ENCODE results near the gene RAP2A. TPM values are rescaled to one million over a fixed set of nuclear protein-coding genes. Genes with fewer than 3 reads are reported as not detected.

RAP2A gene
- total and polyA plus RNA-seq, 2 donors from 2014 or later: 7.4 to 25.5 TPM

- H3K9me3 ChIP-seq (ENCODE audit: control insufficient read depth in 2 of 3, insufficient read depth in 1 of 3, low read length in 3 of 3): no peaks in the 10 kb centered on the region
- no peak for DNase-seq
Measured at GRCh38 chr13:97403893-97404750, 29.8 kb upstream of the RAP2A start.

GRCh38 chr13:97407540-97407939 lies 26.4 kb upstream of the RAP2A start:
- no peaks in the 10 kb centered on the region for H3K9me3 ChIP-seq (ENCODE audit: control insufficient read depth in 2 of 3, insufficient read depth in 1 of 3, low read length in 3 of 3)
- H3K36me3 ChIP-seq (ENCODE audit: control insufficient read depth in 2 of 3, insufficient read depth in 3 of 3, low read length in 3 of 3): no peaks in the 10 kb centered on the region
- no peaks in the 10 kb centered on the region for H3K4me1 ChIP-seq (ENCODE audit: control insufficient read depth in 2 of 3, insufficient read depth in 2 of 3, low read depth in 1 of 3, low read length in 3 of 3)
- intact Hi-C loops (cut with DNase I): no loop called here
- H3K9ac ChIP-seq (ENCODE audit: low read length in 3 of 3): no peak overlapping the region
- FAIRE-seq: no peak
- H3K27ac ChIP-seq (ENCODE audit: low read depth in 2 of 2, low read length in 2 of 2): no peak overlapping the region
- no peaks in the 10 kb centered on the region for H3K27me3 ChIP-seq (ENCODE audit: control insufficient read depth, insufficient read depth, low read length)
- no peak overlapping the region for H3K4me3 ChIP-seq (ENCODE audit: low read length in 3 of 3)
- no peak for DNase-seq
- no peak for TF ChIP-seq CTCF (IDR thresholded peaks at IDR 0.05; ENCODE audit: borderline replicate concordance, extremely low read depth, insufficient read depth)

More at GRCh38 chr13:97403893-97404750, 29.8 kb upstream of the RAP2A start:
- Histone ChIP-seq H3K4me1 (ENCODE audit: control insufficient read depth in 2 of 3, insufficient read depth in 2 of 3, low read depth in 1 of 3, low read length in 3 of 3) (no peaks in the 10 kb centered on the region), H3K9ac (ENCODE audit: low read length in 3 of 3) (no peak overlapping the region), H3K27ac (ENCODE audit: low read depth in 2 of 2, low read length in 2 of 2) (no peak overlapping the region), H3K27me3 (ENCODE audit: control insufficient read depth, insufficient read depth, low read length) (no peaks in the 10 kb centered on the region), H3K4me3 (ENCODE audit: low read length in 3 of 3) (no peak overlapping the region), H3K36me3 (ENCODE audit: control insufficient read depth in 2 of 3, insufficient read depth in 3 of 3, low read length in 3 of 3) (no peaks in the 10 kb centered on the region)
- no peak for TF ChIP-seq CTCF (IDR thresholded peaks at IDR 0.05; ENCODE audit: borderline replicate concordance, extremely low read depth, insufficient read depth)
- no peak for FAIRE-seq
- intact Hi-C loops (cut with DNase I): no loop called here

GRCh38 chr13:97408938-97409337 lies 25.0 kb upstream of the RAP2A start:
- Histone ChIP-seq H3K9me3 (ENCODE audit: control insufficient read depth in 2 of 3, insufficient read depth in 1 of 3, low read length in 3 of 3) (no peaks in the 10 kb centered on the region), H3K36me3 (ENCODE audit: control insufficient read depth in 2 of 3, insufficient read depth in 3 of 3, low read length in 3 of 3) (no peaks in the 10 kb centered on the region), H3K4me1 (ENCODE audit: control insufficient read depth in 2 of 3, insufficient read depth in 2 of 3, low read depth in 1 of 3, low read length in 3 of 3) (no peaks in the 10 kb centered on the region), H3K9ac (ENCODE audit: low read length in 3 of 3) (no peak overlapping the region), H3K27ac (ENCODE audit: low read depth in 2 of 2, low read length in 2 of 2) (no peak overlapping the region), H3K4me3 (ENCODE audit: low read length in 3 of 3) (no peak overlapping the region), H3K27me3 (ENCODE audit: control insufficient read depth, insufficient read depth, low read length) (no peaks in the 10 kb centered on the region)
- DNase-seq: no peak
- FAIRE-seq: no peak
- intact Hi-C loops (cut with DNase I): no loop called here
- TF ChIP-seq CTCF (IDR thresholded peaks at IDR 0.05; ENCODE audit: borderline replicate concordance, extremely low read depth, insufficient read depth): no peak
